Natural killer cell (primary cell): ENCODE results near the gene CALHM2. TPM values are rescaled to one million over a fixed set of nuclear protein-coding genes. Genes with fewer than 3 reads are reported as not detected.

Experiments used
- ATAC-seq, 3 donors: fragments of 150-1000 bp in 2 of 3; fragments of 200-7000 bp in 1 of 3; cut with Tn5 transposase; 1 replicate in 1 of 3; 2 replicates in 2 of 3; pipeline ENCODE4 v1.10.0; 2021; ENCODE audit warnings: mild to moderate bottlenecking in 2 of 3, moderate library complexity in 2 of 3
- DNase-seq, 2 donors: peaks; one replicate each; pipeline versions ENCODE4 v3.0.0 to v3.0.0-alpha.2; 2013 to 2021; ENCODE audit warnings: mixed read lengths in 1 of 2
- H3K27ac ChIP-seq: one replicate; pipeline ENCODE4 v1.5.1; 2013; ENCODE audit warnings: mild to moderate bottlenecking, low read length
- H3K27me3 ChIP-seq: one replicate; pipeline ENCODE4 v1.6.1; 2013; ENCODE audit warnings: low read length; ENCODE audit not compliant: control insufficient read depth, insufficient read depth
- H3K36me3 ChIP-seq: one replicate; pipeline ENCODE4 v1.6.1; 2013; ENCODE audit warnings: low read length; ENCODE audit not compliant: control insufficient read depth, insufficient read depth
- H3K4me1 ChIP-seq: one replicate; pipeline ENCODE4 v1.6.1; 2013; ENCODE audit warnings: low read length; ENCODE audit not compliant: control insufficient read depth, insufficient read depth
- H3K4me3 ChIP-seq: one replicate; pipeline ENCODE4 v1.5.1; 2013; ENCODE audit warnings: low read length
- H3K9me3 ChIP-seq: one replicate; pipeline ENCODE4 v1.6.1; 2013; ENCODE audit warnings: low read length; ENCODE audit not compliant: control insufficient read depth, insufficient read depth
- H3K27ac Mint-ChIP-seq, 2 donors: one replicate each; pipeline ENCODE4 v1.8.0; 2022; ENCODE audit warnings: mild to moderate bottlenecking in 2 of 2, mixed read lengths in 2 of 2, moderate library complexity in 1 of 2
- H3K27me3 Mint-ChIP-seq, 2 donors: one replicate each; pipeline ENCODE4 v1.8.0; 2022; ENCODE audit warnings: low read depth in 2 of 2, mixed read lengths in 2 of 2
- H3K36me3 Mint-ChIP-seq: one replicate; pipeline ENCODE4 v1.8.0; 2022; ENCODE audit warnings: mixed read lengths
- H3K4me1 Mint-ChIP-seq, 2 donors: one replicate each; pipeline ENCODE4 v1.8.0; 2022; ENCODE audit warnings: mixed read lengths in 2 of 2
- H3K4me3 Mint-ChIP-seq: one replicate; pipeline ENCODE4 v1.8.0; 2022; ENCODE audit warnings: mild to moderate bottlenecking, moderate library complexity, mixed read lengths
- H3K9me3 Mint-ChIP-seq, 2 donors: one replicate each; pipeline ENCODE4 v1.8.0; 2022; ENCODE audit warnings: mixed read lengths in 2 of 2
- CTCF ChIP-seq: fragments of 200-600 bp; IDR thresholded peaks from one replicate; pipeline ENCODE4 v1.8.0; 2022; ENCODE audit warnings: antibody characterized with exemption
- WGBS: methylation state at CpG from one replicate; pipeline ENCODE4 v1.1.7; 2013; ENCODE audit warnings: missing lambda C conversion rate; ENCODE audit not compliant: insufficient coverage; 5-methylcytosine and 5-hydroxymethylcytosine counted together
- intact Hi-C: fragments of 100-400 bp; cut with micrococcal nuclease; formaldehyde crosslinking; loops from one replicate; pipeline ENCODE4 v1.14.2; 2022
- total RNA-seq, 4 donors: library from RNA; stranded (reverse); fragments of 120-200 nt in 1 of 4; gene quantifications; one replicate each; pipeline versions ENCODE4 v1.2.3 to v1.2.4, GENCODE V29; 2013 to 2022

The CALHM2 gene
- total RNA-seq, 3 donors from 2014 or later (not counting 1 experiment from before 2014, with no cell fraction given), result 26.6 to 55.2 (median 37.2) TPM

- intact Hi-C loops, result no loop called here
- H3K4me3 Mint-ChIP-seq, result no peak overlapping the region
Observed at GRCh38 chr10:103476046-103476768, 24.0 kb upstream of the CALHM2 start.

GRCh38 chr10:103475437-103475836, 23.3 kb upstream of the CALHM2 start:
- Mint-ChIP-seq H3K4me1 (peaks cover 21 to 26% of the 10 kb centered on the region in 2 donors), H3K9me3 (no peaks in the 10 kb centered on the region), H3K36me3 (no peaks in the 10 kb centered on the region), H3K27me3 (no peaks in the 10 kb centered on the region), H3K4me3 (no peak overlapping the region), H3K27ac (no peak overlapping the region)
- Histone ChIP-seq H3K4me3 (no peak overlapping the region), H3K27ac (no peak overlapping the region), H3K9me3 (no peaks in the 10 kb centered on the region), H3K36me3 (no peaks in the 10 kb centered on the region), H3K27me3 (no peaks in the 10 kb centered on the region), H3K4me1 (peaks cover 39% of the 10 kb centered on the region)
- DNase-seq (no peak), ATAC-seq (no peak)
- TF ChIP-seq CTCF, result no peak
- intact Hi-C loops, result no loop called here
- 90% methylated on average over 4 of the region's 4 CpGs for WGBS

More at GRCh38 chr10:103476046-103476768, 24.0 kb upstream of the CALHM2 start:
- no peak overlapping the region for H3K27ac Mint-ChIP-seq
- 85% methylated on average over 11 of the region's 11 CpGs for WGBS
- peaks cover 13 to 19% of the 10 kb centered on the region in 2 donors for H3K4me1 Mint-ChIP-seq
- peak in 1 of 2 donors; percentile 40 for DNase-seq
- Histone ChIP-seq H3K27ac (no peak overlapping the region), H3K4me1 (peaks cover 31% of the 10 kb centered on the region), H3K27me3 (no peaks in the 10 kb centered on the region), H3K36me3 (no peaks in the 10 kb centered on the region), H3K9me3 (no peaks in the 10 kb centered on the region), H3K4me3 (no peak overlapping the region)
- peak; percentile 32 to 59 (median 33) for ATAC-seq
- TF ChIP-seq CTCF, result no peak
- no peaks in the 10 kb centered on the region for H3K9me3 Mint-ChIP-seq
- no peaks in the 10 kb centered on the region for H3K36me3 Mint-ChIP-seq
- no peaks in the 10 kb centered on the region for H3K27me3 Mint-ChIP-seq

GRCh38 chr10:103474077-103474476, 21.9 kb upstream of the CALHM2 start:
- TF ChIP-seq CTCF, result no peak
- Histone ChIP-seq H3K4me3 (no peak overlapping the region), H3K9me3 (no peaks in the 10 kb centered on the region), H3K27ac (no peak overlapping the region), H3K36me3 (no peaks in the 10 kb centered on the region), H3K4me1 (peaks cover 52% of the 10 kb centered on the region), H3K27me3 (no peaks in the 10 kb centered on the region)
- ATAC-seq (no peak), DNase-seq (no peak)
- no peaks in the 10 kb centered on the region for H3K36me3 Mint-ChIP-seq
- peak overlapping the region in 1 of 2 donors; percentile 2 for H3K27ac Mint-ChIP-seq
- intact Hi-C loops, result no loop called here
- H3K4me1 Mint-ChIP-seq, result peaks cover 34 to 40% of the 10 kb centered on the region in 2 donors
- no peaks in the 10 kb centered on the region for H3K9me3 Mint-ChIP-seq
- no peaks in the 10 kb centered on the region for H3K27me3 Mint-ChIP-seq
- no peak overlapping the region for H3K4me3 Mint-ChIP-seq
- WGBS, result 94% methylated on average over 3 of the region's 3 CpGs
